Measurements from ENCODE around the gene MARCHF10.

Gene MARCHF10

GRCh38 chr17:62657690-62658089, 150.4 kb downstream of the MARCHF10 start:
- Histone ChIP-seq H3K4me3 (no peak overlapping the region), H3K27ac (no peak overlapping the region), H3K9me3 (peaks cover 0 to 6% (median 6%) of the 10 kb centered on the region in 3 donors), H3K27me3 (no peaks in the 10 kb centered on the region), H3K4me1 (peaks cover 0 to 21% (median 14%) of the 10 kb centered on the region in 4 donors), H3K36me3 (no peaks in the 10 kb centered on the region)
- DNase-seq: peak in 1 of 2 donors; percentile 45
- TF ChIP-seq CTCF (IDR thresholded peaks at IDR 0.05): no peak
- intact Hi-C loops (cut with DNase I; ENCODE audit: low total_unique reads): no loop called here

DNA sequence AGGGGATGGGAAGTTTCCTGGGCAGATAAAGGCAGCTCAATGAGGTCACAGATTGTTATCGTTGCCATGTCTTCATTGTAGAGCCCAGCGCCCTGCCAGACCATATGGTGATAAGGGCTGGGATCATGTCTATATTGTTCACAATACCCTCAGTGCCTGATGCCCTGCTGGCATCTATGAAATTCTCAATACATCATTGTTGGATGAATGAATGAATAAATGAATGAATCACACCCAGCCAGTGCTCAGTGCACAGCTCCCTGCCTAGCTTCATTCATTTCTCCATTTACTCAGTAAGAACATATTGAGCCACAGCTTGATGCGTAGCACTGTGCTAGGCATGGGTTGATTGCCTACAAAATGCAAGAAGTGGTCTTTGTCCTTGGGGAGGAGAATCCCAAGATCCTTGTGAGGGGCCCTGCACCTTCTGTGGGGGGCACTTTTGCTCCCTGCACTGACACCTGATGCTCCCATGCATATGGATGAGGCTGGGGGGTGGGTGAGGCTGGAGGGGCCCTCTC, 150.9 kb downstream of the MARCHF10 start:
- Histone ChIP-seq H3K36me3 (no peaks in the 10 kb centered on the region), H3K27me3 (no peaks in the 10 kb centered on the region), H3K4me3 (no peak overlapping the region), H3K9me3 (peaks cover 0 to 6% (median 6%) of the 10 kb centered on the region in 3 donors), H3K27ac (no peak overlapping the region), H3K4me1 (peaks cover 0 to 24% (median 17%) of the 10 kb centered on the region in 4 donors)
- intact Hi-C loops (cut with DNase I; ENCODE audit: low total_unique reads): no loop called here
- TF ChIP-seq CTCF (IDR thresholded peaks at IDR 0.05): no peak
- no peak for DNase-seq

DNA sequence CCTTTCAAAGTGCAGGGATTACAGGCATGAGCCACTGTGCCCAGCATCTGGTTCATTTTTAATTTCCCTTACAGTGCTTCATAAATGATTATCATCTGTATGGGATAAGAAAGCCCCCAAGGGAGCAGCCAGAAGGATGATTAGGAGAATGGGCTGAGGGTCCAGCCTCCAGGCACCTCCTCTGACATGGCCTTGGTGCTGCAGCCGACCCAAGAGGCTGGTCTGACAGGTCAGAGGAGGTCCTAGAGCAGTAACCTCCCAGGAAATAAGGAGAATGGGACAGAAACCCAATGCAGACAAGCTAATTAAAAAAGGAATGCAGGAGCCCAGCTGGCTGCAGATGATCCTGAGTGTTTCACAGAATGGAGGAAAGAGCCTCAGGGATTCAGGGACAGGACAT, 151.7 kb downstream of the MARCHF10 start:
- intact Hi-C loops (cut with DNase I; ENCODE audit: low total_unique reads): no loop called here
- TF ChIP-seq CTCF (IDR thresholded peaks at IDR 0.05): no peak
- H3K9me3 ChIP-seq: peaks cover 0 to 6% (median 6%) of the 10 kb centered on the region in 3 donors
- DNase-seq: no peak
- no peak overlapping the region for H3K27ac ChIP-seq
- peaks cover 0 to 27% (median 20%) of the 10 kb centered on the region in 4 donors for H3K4me1 ChIP-seq
- no peaks in the 10 kb centered on the region for H3K27me3 ChIP-seq
- no peak overlapping the region for H3K4me3 ChIP-seq
- no peaks in the 10 kb centered on the region for H3K36me3 ChIP-seq

GRCh38 chr17:62655656-62656055, 152.5 kb downstream of the MARCHF10 start:
- no peak for TF ChIP-seq CTCF (IDR thresholded peaks at IDR 0.05)

DNA sequence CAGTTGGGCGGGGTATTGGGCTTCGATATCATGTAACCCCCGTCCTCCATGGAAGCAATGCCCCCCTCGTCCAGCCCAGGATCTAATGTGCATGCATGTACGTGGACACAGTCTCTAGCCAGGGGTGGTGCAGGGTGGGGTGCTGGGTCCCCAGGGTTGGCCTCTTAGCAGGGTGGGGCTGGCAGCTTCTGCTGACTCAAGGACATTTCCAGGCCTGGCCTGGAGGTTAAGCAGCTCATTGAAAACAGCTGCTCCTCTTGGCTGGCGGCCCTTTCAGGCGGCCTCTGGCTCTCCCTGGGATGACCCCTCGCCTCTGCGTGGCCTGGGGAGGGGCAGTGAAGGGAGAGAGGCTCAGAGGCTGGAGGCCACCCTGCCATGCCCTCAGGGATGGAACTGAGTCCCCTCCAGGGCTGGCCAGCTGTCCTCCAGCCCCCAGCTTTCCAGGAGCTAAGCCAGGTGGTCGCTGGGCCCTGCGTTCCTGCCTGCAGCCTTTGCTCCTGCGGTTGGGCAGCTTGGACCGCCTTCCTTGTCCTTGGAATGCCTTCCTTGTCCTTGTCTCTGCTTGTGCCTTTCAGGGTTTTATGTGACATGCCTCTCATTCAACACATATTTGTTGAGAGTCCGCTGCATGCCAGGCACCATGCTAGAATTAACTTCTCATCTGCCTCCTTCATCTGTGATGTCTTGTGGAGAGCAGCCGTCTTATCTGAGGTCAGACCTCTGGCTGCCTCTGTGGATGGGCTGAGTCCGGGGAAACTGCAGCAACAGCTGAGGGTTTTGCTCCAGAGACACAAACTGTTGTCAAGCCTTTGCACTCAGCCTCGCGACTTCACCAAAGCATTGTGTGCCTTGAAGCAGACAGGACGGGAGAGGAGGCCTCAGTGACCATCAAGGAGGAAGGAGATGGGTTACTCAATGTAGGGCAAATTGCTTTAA, 154.0 kb downstream of the MARCHF10 start:
- intact Hi-C loops (cut with DNase I; ENCODE audit: low total_unique reads): no loop called here
- H3K4me3 ChIP-seq: no peak overlapping the region
- H3K36me3 ChIP-seq: no peaks in the 10 kb centered on the region
- peak; percentile 44 to 74 for DNase-seq
- no peaks in the 10 kb centered on the region for H3K9me3 ChIP-seq
- H3K27me3 ChIP-seq: no peaks in the 10 kb centered on the region
- no peak for TF ChIP-seq CTCF (IDR thresholded peaks at IDR 0.05)
- H3K27ac ChIP-seq: peak overlapping the region in 1 of 2 donors; percentile 76
- H3K4me1 ChIP-seq: peaks cover 0 to 28% (median 20%) of the 10 kb centered on the region in 4 donors

More at GRCh38 chr17:62655656-62656055, 152.5 kb downstream of the MARCHF10 start:
- no peak overlapping the region for H3K4me3 ChIP-seq
- no peaks in the 10 kb centered on the region for H3K27me3 ChIP-seq
- H3K4me1 ChIP-seq: peaks cover 0 to 27% (median 20%) of the 10 kb centered on the region in 4 donors
- H3K36me3 ChIP-seq: no peaks in the 10 kb centered on the region
- no peak overlapping the region for H3K27ac ChIP-seq
- no peak for DNase-seq
- intact Hi-C loops (cut with DNase I; ENCODE audit: low total_unique reads): no loop called here
- H3K9me3 ChIP-seq: peaks cover 0 to 5% (median 3%) of the 10 kb centered on the region in 3 donors

Data from tibial artery (tissue), 4 donors.